Measurements from ENCODE around the gene ARHGAP24. TPM values are rescaled to one million over a fixed set of nuclear protein-coding genes. Genes with fewer than 3 reads are reported as not detected.

ARHGAP24 gene
- total and polyA plus RNA-seq, 10 of the 15 experiments (the other 5 are each of a cell fraction or from before 2014, with no cell fraction given): 0.10 to 4.2 (median 0.52) TPM

DNA sequence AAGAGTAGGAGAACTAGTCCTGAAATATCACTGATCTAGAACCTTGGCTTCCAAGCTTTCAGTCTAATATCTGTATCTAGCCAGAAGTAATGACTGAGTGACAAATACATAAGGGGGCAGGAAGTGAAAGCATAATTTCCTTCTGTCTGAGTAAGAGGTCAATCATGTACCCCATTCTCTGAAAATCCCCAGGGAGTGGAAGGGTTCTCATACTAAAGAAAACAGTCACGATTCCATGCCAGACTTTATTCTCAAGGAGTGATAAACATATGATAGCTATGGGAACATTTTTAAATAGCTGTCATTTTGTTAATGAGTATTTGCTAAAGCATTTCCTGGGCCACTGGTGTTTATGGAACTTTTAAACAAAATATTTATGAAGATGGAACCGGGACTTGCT is 308.5 kb downstream of the ARHGAP24 start:
- no peaks in the 10 kb centered on the region for H3K4me1 ChIP-seq (ENCODE audit: control insufficient read depth, insufficient read depth, low read length)
- no peaks in the 10 kb centered on the region for H3K79me2 ChIP-seq (ENCODE audit: control insufficient read depth, insufficient read depth, low read length)
- H4K20me1 ChIP-seq (ENCODE audit: control insufficient read depth, insufficient read depth): no peaks in the 10 kb centered on the region
- H3K36me3 ChIP-seq (ENCODE audit: control insufficient read depth in 2 of 2, insufficient read depth in 2 of 2, low read length in 1 of 2): no peaks in the 10 kb centered on the region
- no peak overlapping the region for H3K27ac ChIP-seq (ENCODE audit: control insufficient read depth, insufficient read depth)
- H2AFZ ChIP-seq (ENCODE audit: control insufficient read depth, low read depth, low read length): no peak overlapping the region
- no peak for FAIRE-seq
- SMC1A ChIA-PET (ENCODE audit: uncharacterized antibody, unreplicated experiment): interaction anchor here (1.1 to 1.8 kb wide), 2 partner anchors 12 to 14 kb away, joined by 3 to 4 read pairs; no protein-coding TSS in a partner anchor
- RAD21 ChIA-PET (ENCODE audit: unreplicated experiment): interaction anchor here (0.9 to 1.5 kb wide), 2 partner anchors 13 to 308 kb away, joined by 3 to 4 read pairs; partner anchors contain the start of gene ARHGAP24
- H3K4me2 ChIP-seq (ENCODE audit: control insufficient read depth, insufficient read depth): no peak overlapping the region
- H3K4me3 ChIP-seq: no peak overlapping the region
- intact Hi-C loops (cut with micrococcal nuclease; ENCODE audit: unreplicated experiment) (no loop called here), in situ Hi-C loops (cut with MboI) (no loop called here)
- no peaks in the 10 kb centered on the region for H3K9me3 ChIP-seq (replicated peaks; ENCODE audit: control insufficient read depth, insufficient read depth, low read length)
- TF ChIP-seq ZNF384 (IDR thresholded peaks at IDR 0.05; ENCODE audit: borderline replicate concordance, low read depth, low read length): no peak
- no peak for TF ChIP-seq STAT1 (conservative IDR thresholded peaks at IDR 0.05)
- no peak for TF ChIP-seq JUND (IDR thresholded peaks at IDR 0.05; ENCODE audit: low read depth, low read length)
- no peak for TF ChIP-seq BACH1 (IDR thresholded peaks at IDR 0.05; ENCODE audit: borderline replicate concordance)
- TF ChIP-seq POLR2AphosphoS5 (IDR thresholded peaks at IDR 0.05; ENCODE audit: low read length): no peak
- no peak for TF ChIP-seq NFYA (IDR thresholded peaks at IDR 0.05; ENCODE audit: borderline replicate concordance, low read depth, low read length)
- TF ChIP-seq MEF2B (IDR thresholded peaks at IDR 0.05; ENCODE audit: partially characterized antibody, poor library complexity, severe bottlenecking): peak; percentile 73
- no TSS peak for BruUV-seq (replicated peaks)
- CTCF ChIA-PET: interaction anchor here (1.0 to 4.9 kb wide), 2 partner anchors 9 to 13 kb away, joined by 3 to 33 read pairs; no protein-coding TSS in a partner anchor
- WGBS (ENCODE audit: insufficient coverage, insufficient replicate concordance, low lambda C conversion rate, missing lambda C conversion rate): 15% methylated on average over 2 of the region's 2 CpGs
- DNase-seq (ENCODE audit: low read depth, low spot score): no peak
- POLR2A ChIA-PET: interaction anchor here (1.3 kb wide), 1 partner anchor 18 kb away, joined by 3 read pairs; no protein-coding TSS in a partner anchor
- ATAC-seq: 0 out of 3 replicates have a peak, but pooled peaks have one; percentile 19
- no peaks in the 10 kb centered on the region for H3K27me3 ChIP-seq (replicated peaks in 1 of 2; ENCODE audit: control insufficient read depth in 2 of 2, insufficient read depth in 2 of 2, low read length in 1 of 2)
- no peak overlapping the region for H3K9ac ChIP-seq (ENCODE audit: control insufficient read depth, insufficient read depth, low read length)

DNA sequence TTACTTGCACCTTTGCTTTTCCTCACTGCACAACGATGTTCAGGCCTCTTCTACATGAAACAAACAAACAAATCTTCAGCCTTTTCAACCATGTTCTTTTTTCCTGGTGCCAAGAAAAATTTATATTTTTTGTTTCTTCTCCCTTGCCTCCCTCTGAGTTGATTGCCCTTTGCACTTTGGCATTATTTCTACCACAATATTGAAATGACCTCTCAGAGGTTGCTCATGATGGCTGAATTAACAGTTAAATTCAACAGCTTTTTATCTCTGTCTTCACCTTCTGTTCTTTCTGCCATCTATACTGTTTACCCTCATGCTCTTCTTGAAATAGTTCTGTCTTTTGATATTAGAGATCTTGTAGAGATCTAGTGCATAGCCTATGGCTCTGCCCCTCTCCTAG is 308.9 kb downstream of the ARHGAP24 start:
- SMC1A ChIA-PET (ENCODE audit: uncharacterized antibody, unreplicated experiment): interaction anchor here (1.8 kb wide), 1 partner anchor 13 kb away, joined by 4 read pairs; no protein-coding TSS in a partner anchor
- H3K79me2 ChIP-seq (ENCODE audit: control insufficient read depth, insufficient read depth, low read length): no peaks in the 10 kb centered on the region
- no peaks in the 10 kb centered on the region for H3K36me3 ChIP-seq (ENCODE audit: control insufficient read depth in 2 of 2, insufficient read depth in 2 of 2, low read length in 1 of 2)
- WGBS (ENCODE audit: insufficient coverage, insufficient replicate concordance, low lambda C conversion rate, missing lambda C conversion rate): 22% methylated on average over 1 of the region's 1 CpG
- POLR2A ChIA-PET: interaction anchor here (0.9 to 1.3 kb wide), 2 partner anchors 12 to 19 kb away, joined by 3 read pairs; no protein-coding TSS in a partner anchor
- H3K9me3 ChIP-seq (replicated peaks; ENCODE audit: control insufficient read depth, insufficient read depth, low read length): no peaks in the 10 kb centered on the region
- H4K20me1 ChIP-seq (ENCODE audit: control insufficient read depth, insufficient read depth): no peaks in the 10 kb centered on the region
- CTCF ChIA-PET: interaction anchor here (1.0 to 4.9 kb wide), 2 partner anchors 9 to 13 kb away, joined by 3 to 33 read pairs; no protein-coding TSS in a partner anchor
- intact Hi-C loops (cut with micrococcal nuclease; ENCODE audit: unreplicated experiment): no loop called here
- RAD21 ChIA-PET (ENCODE audit: unreplicated experiment): interaction anchor here (0.9 to 1.5 kb wide), 2 partner anchors 12 to 309 kb away, joined by 3 to 4 read pairs; partner anchors contain the start of gene ARHGAP24
- H3K9ac ChIP-seq (ENCODE audit: control insufficient read depth, insufficient read depth, low read length): no peak overlapping the region
- in situ Hi-C loops (cut with MboI): no loop called here
- H3K4me3 ChIP-seq: no peak overlapping the region
- no peak for FAIRE-seq
- H3K27me3 ChIP-seq (replicated peaks in 1 of 2; ENCODE audit: control insufficient read depth in 2 of 2, insufficient read depth in 2 of 2, low read length in 1 of 2): no peaks in the 10 kb centered on the region
- H3K4me1 ChIP-seq (ENCODE audit: control insufficient read depth, insufficient read depth, low read length): no peaks in the 10 kb centered on the region
- BruUV-seq (replicated peaks): no TSS peak
- H3K4me2 ChIP-seq (ENCODE audit: control insufficient read depth, insufficient read depth): no peak overlapping the region
- no peak overlapping the region for H3K27ac ChIP-seq (ENCODE audit: control insufficient read depth, insufficient read depth)
- no peak for TF ChIP-seq YBX1 (IDR thresholded peaks at IDR 0.05)
- no peak for TF ChIP-seq EED (IDR thresholded peaks at IDR 0.05; ENCODE audit: low read depth)
- no peak for TF ChIP-seq STAT3 (IDR thresholded peaks at IDR 0.05; ENCODE audit: low read depth, low read length)
- TF ChIP-seq CBFB (IDR thresholded peaks at IDR 0.05; ENCODE audit: low read depth): no peak
- TF ChIP-seq CBX5 (IDR thresholded peaks at IDR 0.05; ENCODE audit: low read depth): no peak
- TF ChIP-seq SREBF1 (IDR thresholded peaks at IDR 0.05; ENCODE audit: low read length): no peak
- no peak for TF ChIP-seq KLF5 (IDR thresholded peaks at IDR 0.05; ENCODE audit: partially characterized antibody)
- no peak for TF ChIP-seq SKIL (IDR thresholded peaks at IDR 0.05; ENCODE audit: low read depth, poor library complexity, severe bottlenecking)
- no peak overlapping the region for H2AFZ ChIP-seq (ENCODE audit: control insufficient read depth, low read depth, low read length)
- no peak for ATAC-seq
- no peak for DNase-seq (ENCODE audit: low read depth, low spot score)
